Effector memory CD8-positive, alpha-beta T cell (primary cell): ENCODE measurements around the gene PCDHB8.
"Not testable (repeated sequence)": the region's sequence is repeated elsewhere in the genome, so short reads cannot be mapped to it uniquely, and the experiment has no call there.

ENCODE experiments used
- ATAC-seq: fragments of 150-1000 bp; cut with Tn5 transposase; replicated peaks from 2 replicates; pipeline ENCODE4 v1.10.0; 2021; ENCODE audit warnings: mild to moderate bottlenecking, moderate library complexity
- DNase-seq, 3 experiments: peaks; one replicate each; pipeline ENCODE4 v3.0.0; 2021
- H3K27ac Mint-ChIP-seq, 2 donors: one replicate each; pipeline ENCODE4 v1.8.0; 2022; ENCODE audit warnings: mild to moderate bottlenecking in 2 of 2, mixed read lengths in 2 of 2, moderate library complexity in 2 of 2
- H3K27me3 Mint-ChIP-seq, 2 donors: one replicate each; pipeline ENCODE4 v1.8.0; 2022; ENCODE audit warnings: mixed read lengths in 2 of 2
- H3K36me3 Mint-ChIP-seq: one replicate; pipeline ENCODE4 v1.8.0; 2022; ENCODE audit warnings: mild to moderate bottlenecking, moderate library complexity, mixed read lengths; ENCODE audit not compliant: insufficient read depth
- H3K4me1 Mint-ChIP-seq, 2 donors: one replicate each; pipeline ENCODE4 v1.8.0; 2022; ENCODE audit warnings: low read depth in 2 of 2, mixed read lengths in 2 of 2
- H3K4me3 Mint-ChIP-seq, 2 donors: one replicate each; pipeline ENCODE4 v1.8.0; 2022; ENCODE audit warnings: mild to moderate bottlenecking in 2 of 2, mixed read lengths in 2 of 2, moderate library complexity in 2 of 2
- H3K9me3 Mint-ChIP-seq, 2 donors: one replicate each; pipeline ENCODE4 v1.8.0; 2022; ENCODE audit warnings: mixed read lengths in 2 of 2

PCDHB8 gene

DNA sequence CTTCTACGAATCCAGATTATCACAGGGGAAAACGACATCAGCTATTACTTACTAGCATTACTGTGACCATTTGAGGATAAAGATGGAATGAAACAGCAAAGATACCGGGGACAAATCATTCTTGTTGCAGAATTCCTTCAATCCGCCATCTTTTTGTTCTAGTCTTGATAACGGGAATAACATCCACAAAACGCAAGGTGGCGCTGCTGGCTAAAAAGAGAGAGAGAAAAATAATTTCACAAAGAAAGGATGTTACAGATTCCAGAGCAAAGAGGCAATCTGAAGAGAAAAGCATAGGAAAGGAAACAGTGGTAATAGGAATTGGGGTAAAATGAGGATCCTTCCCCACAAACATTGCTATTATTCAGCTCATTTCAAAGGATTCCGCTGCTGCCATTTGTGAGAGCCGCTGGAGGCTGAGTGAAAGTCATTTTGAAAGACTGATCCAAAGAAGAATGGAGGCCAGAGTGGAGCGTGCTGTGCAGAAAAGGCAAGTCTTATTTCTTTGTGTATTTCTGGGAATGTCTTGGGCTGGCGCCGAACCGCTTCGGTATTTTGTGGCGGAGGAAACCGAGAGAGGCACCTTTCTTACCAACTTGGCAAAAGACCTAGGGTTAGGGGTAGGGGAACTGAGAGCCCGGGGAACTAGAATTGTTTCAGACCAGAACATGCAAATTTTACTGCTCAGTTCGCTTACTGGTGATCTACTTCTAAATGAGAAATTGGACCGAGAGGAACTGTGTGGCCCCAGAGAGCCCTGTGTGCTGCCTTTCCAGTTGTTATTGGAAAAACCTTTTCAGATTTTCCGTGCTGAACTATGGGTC lies 5.0 kb upstream of the PCDHB8 start, which contains the start of gene PCDHB7:
PCDHB7 (plus strand) TSS at position 264 of the 824 bp plus-strand sequence; CDS start at position 456, 192 bp downstream.
- Mint-ChIP-seq H3K27ac (no peak within 1 kb of the TSS), H3K4me3 (no peak within 1 kb of the TSS), H3K9me3 (peaks cover 1 to 14% of the 10 kb centered on the region in 2 donors), H3K36me3 (peaks cover 8% of the 10 kb centered on the region), H3K4me1 (peaks cover 4 to 7% of the 10 kb centered on the region in 2 donors), H3K27me3 (peaks cover 25 to 42% of the 10 kb centered on the region in 2 donors)
- DNase-seq (no peak), ATAC-seq (no peak)

DNA sequence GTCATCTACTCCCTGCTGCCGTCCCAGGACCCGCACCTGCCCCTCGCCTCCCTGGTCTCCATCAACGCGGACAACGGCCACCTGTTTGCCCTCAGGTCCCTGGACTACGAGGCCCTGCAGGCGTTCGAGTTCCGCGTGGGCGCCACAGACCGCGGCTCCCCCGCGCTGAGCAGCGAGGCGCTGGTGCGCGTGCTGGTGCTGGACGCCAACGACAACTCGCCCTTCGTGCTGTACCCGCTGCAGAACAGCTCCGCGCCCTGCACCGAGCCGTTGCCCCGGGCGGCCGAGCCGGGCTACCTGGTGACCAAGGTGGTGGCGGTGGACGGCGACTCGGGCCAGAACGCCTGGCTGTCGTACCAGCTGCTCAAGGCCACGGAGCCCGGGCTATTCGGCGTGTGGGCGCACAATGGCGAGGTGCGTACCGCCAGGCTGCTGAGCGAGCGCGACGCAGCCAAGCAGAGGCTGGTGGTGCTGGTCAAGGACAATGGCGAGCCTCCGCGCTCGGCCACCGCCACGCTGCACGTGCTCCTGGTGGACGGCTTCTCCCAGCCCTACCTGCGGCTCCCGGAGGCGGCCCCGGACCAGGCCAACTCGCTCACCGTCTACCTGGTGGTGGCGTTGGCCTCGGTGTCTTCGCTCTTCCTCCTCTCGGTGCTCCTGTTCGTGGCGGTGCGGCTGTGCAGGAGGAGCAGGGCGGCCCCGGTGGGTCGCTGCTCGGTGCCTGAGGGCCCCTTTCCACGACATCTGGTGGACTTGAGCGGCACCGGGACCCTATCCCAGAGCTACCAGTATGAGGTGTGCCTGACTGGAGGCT lies 3.1 kb upstream of the PCDHB8 start:
- not testable (repeated sequence) for DNase-seq, H3K4me1 Mint-ChIP-seq, H3K4me3 Mint-ChIP-seq, ATAC-seq, H3K27ac Mint-ChIP-seq, H3K9me3 Mint-ChIP-seq, H3K36me3 Mint-ChIP-seq
- peaks cover 10 to 23% of the 10 kb centered on the region in 2 donors for H3K27me3 Mint-ChIP-seq

DNA sequence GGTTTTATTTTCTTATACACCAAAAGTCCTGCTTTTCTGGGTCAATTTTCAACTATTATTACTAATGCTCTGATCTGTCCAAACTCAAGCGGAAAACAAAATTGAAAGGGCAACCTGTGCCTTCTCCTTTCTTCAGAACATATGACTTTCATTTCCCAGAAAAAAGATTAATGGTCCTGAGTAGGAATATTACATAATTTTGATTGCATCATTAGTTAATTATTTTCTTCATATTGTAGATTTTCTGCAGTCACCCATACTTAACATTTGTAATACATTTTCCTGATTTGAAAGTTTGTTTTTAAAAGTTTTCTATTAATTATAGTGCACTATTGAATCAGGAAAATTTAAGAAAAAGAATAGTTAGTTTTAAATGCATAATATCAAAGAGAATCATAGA lies 1.7 kb upstream of the PCDHB8 start:
- Mint-ChIP-seq H3K36me3 (peaks cover 8% of the 10 kb centered on the region), H3K4me3 (no peak overlapping the region), H3K4me1 (peaks cover 4 to 7% of the 10 kb centered on the region in 2 donors), H3K27me3 (peaks cover 10 to 13% of the 10 kb centered on the region in 2 donors), H3K27ac (no peak overlapping the region), H3K9me3 (peaks cover 0 to 7% of the 10 kb centered on the region in 2 donors)
- ATAC-seq: no peak
- no peak for DNase-seq

DNA sequence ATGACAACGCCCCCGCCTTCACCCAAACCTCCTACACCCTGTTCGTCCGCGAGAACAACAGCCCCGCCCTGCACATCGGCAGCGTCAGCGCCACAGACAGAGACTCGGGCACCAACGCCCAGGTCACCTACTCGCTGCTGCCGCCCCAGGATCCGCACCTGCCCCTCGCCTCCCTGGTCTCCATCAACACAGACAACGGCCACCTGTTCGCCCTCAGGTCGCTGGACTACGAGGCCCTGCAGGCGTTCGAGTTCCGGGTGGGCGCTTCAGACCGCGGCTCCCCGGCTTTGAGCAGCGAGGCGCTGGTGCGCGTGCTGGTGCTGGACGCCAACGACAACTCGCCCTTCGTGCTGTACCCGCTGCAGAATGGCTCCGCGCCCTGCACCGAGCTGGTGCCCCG lies 1.8 kb downstream of the PCDHB8 start:
- H3K27me3 Mint-ChIP-seq: peaks cover 22 to 29% of the 10 kb centered on the region in 2 donors
- not testable (repeated sequence) for ATAC-seq, H3K4me3 Mint-ChIP-seq, H3K9me3 Mint-ChIP-seq, H3K27ac Mint-ChIP-seq, DNase-seq, H3K36me3 Mint-ChIP-seq, H3K4me1 Mint-ChIP-seq

DNA sequence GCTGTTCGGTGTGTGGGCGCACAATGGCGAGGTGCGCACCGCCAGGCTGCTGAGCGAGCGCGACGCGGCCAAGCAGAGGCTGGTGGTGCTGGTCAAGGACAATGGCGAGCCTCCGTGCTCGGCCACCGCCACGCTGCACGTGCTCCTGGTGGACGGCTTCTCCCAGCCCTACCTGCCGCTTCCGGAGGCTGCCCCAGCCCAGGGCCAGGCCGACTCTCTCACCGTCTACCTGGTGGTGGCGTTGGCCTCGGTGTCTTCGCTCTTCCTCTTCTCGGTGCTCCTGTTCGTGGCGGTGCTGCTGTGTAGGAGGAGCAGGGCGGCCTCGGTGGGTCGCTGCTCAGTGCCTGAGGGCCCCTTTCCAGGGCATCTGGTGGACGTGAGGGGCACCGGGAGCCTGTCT lies 2.3 kb downstream of the PCDHB8 start:
- not testable (repeated sequence) for DNase-seq, H3K9me3 Mint-ChIP-seq, H3K36me3 Mint-ChIP-seq, H3K4me1 Mint-ChIP-seq, H3K27ac Mint-ChIP-seq, ATAC-seq, H3K4me3 Mint-ChIP-seq
- peaks cover 27 to 34% of the 10 kb centered on the region in 2 donors for H3K27me3 Mint-ChIP-seq

DNA sequence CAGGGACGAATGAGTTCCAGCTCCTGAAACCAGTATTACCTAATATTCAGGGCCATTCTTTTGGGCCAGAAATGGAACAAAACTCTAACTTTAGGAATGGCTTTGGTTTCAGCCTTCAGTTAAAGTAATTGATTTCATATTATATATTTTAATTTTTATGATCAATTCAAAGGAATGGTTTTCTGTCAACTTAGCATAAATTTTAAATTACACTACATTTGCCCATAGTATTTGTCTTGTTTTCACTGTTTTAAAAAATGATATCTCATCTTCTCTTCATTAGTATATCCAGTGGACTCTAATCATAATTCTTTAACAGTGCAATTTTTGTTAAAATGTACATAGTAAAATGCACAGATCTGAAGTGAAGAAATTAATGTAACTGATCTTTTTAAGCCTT lies 2.7 kb downstream of the PCDHB8 start:
- DNase-seq: no peak
- Mint-ChIP-seq H3K36me3 (no peaks in the 10 kb centered on the region), H3K4me1 (no peaks in the 10 kb centered on the region), H3K4me3 (no peak overlapping the region), H3K27me3 (peaks cover 32 to 38% of the 10 kb centered on the region in 2 donors), H3K9me3 (peaks cover 0 to 1% of the 10 kb centered on the region in 2 donors), H3K27ac (no peak overlapping the region)
- no peak for ATAC-seq

DNA sequence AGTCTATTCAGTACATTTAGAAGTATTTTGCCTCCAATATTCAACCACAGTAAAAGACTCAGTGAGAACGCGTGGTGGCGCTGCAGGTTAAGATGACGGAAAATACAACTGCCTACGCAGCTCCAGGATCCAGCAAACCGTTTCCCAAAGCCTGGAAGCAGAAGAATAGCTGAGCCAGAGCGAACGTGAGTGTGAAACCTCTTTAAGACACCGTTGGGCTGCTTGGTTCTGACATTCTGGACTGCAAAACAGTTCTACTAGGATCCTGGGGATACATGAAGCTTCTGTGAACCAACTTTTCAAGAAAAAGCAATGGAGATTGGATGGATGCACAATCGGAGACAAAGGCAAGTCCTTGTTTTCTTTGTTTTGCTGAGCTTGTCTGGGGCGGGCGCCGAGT lies 4.7 kb downstream of the PCDHB8 start, which contains the start of gene PCDHB16:
PCDHB16 (plus strand) TSS at position 140 of the 400 bp plus-strand sequence; CDS start at position 313, 173 bp downstream.
- H3K27me3 Mint-ChIP-seq: peaks cover 32 to 53% of the 10 kb centered on the region in 2 donors
- no peak within 1 kb of the TSS for H3K27ac Mint-ChIP-seq
- DNase-seq (no peak), ATAC-seq (no peak)
- peaks cover 0 to 1% of the 10 kb centered on the region in 2 donors for H3K9me3 Mint-ChIP-seq
- H3K4me1 Mint-ChIP-seq: peaks cover 5% of the 10 kb centered on the region in 2 donors
- H3K36me3 Mint-ChIP-seq: no peaks in the 10 kb centered on the region
- H3K4me3 Mint-ChIP-seq: no peak within 1 kb of the TSS

DNA sequence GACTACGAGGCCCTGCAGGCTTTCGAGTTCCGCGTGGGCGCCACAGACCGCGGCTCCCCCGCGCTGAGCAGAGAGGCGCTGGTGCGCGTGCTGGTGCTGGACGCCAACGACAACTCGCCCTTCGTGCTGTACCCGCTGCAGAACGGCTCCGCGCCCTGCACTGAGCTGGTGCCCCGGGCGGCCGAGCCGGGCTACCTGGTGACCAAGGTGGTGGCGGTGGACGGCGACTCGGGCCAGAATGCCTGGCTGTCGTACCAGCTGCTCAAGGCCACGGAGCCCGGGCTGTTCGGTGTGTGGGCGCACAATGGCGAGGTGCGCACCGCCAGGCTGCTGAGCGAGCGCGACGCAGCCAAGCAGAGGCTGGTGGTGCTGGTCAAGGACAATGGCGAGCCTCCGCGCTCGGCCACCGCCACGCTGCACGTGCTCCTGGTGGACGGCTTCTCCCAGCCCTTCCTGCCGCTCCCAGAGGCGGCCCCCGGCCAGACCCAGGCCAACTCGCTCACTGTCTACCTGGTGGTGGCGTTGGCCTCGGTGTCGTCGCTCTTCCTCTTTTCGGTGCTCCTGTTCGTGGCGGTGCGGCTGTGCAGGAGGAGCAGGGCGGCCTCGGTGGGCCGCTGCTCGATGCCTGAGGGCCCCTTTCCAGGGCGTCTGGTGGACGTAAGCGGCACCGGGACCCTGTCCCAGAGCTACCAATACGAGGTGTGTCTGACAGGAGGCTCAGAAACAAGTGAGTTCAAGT lies 6.7 kb downstream of the PCDHB8 start:
- not testable (repeated sequence) for H3K36me3 Mint-ChIP-seq, H3K4me3 Mint-ChIP-seq, H3K27ac Mint-ChIP-seq, ATAC-seq, H3K9me3 Mint-ChIP-seq, H3K4me1 Mint-ChIP-seq, DNase-seq
- peaks cover 45 to 67% of the 10 kb centered on the region in 2 donors for H3K27me3 Mint-ChIP-seq

DNA sequence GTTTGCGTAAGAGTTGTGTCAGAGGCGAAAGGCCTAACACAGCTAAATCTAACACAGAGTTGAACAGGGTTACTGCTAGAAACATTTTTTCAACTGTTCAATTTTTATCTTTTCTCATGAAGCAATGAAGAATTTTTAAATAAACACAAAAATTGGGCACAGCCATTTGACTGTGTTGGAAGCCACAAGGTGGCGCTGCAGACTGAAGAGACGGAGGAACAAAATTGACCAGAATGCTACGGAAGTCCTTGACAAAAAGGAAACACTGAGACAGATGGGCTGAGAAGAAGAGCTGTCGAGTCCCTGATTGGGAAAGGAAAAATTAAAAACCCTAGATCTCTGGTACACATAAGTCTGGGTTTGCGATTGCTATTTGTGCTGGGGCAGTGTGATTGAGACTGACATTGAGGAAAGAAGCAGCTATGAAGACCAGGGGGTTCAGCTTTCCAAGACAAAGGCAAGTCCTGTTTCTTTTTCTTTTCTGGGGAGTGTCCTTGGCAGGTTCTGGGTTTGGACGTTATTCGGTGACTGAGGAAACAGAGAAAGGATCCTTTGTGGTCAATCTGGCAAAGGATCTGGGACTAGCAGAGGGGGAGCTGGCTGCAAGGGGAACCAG lies 9.4 kb downstream of the PCDHB8 start, which contains the start of gene PCDHB9:
PCDHB9 (plus strand) TSS at position 265 of the 616 bp plus-strand sequence; CDS start at position 423, 158 bp downstream.
- peaks cover 54 to 80% of the 10 kb centered on the region in 2 donors for H3K27me3 Mint-ChIP-seq
- H3K9me3 Mint-ChIP-seq: peaks cover 0 to 1% of the 10 kb centered on the region in 2 donors
- H3K4me1 Mint-ChIP-seq: peaks cover 8% of the 10 kb centered on the region in 2 donors
- H3K4me3 Mint-ChIP-seq: peak within 1 kb of the TSS; percentile 46 to 60
- DNase-seq (peak in 2 of 3 experiments; percentile 12 to 14), ATAC-seq (peak; percentile 42)
- H3K27ac Mint-ChIP-seq: no peak within 1 kb of the TSS
- no peaks in the 10 kb centered on the region for H3K36me3 Mint-ChIP-seq

DNA sequence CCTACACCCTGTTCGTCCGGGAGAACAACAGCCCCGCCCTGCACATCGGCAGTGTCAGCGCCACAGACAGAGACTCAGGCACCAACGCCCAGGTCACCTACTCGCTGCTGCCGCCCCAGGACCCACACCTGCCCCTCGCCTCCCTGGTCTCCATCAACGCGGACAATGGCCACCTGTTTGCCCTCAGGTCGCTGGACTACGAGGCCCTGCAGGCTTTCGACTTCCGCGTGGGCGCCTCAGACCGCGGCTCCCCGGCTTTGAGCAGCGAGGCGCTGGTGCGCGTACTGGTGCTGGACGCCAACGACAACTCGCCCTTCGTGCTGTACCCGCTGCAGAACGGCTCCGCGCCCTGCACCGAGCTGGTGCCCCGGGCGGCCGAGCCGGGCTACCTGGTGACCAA lies 11.1 kb downstream of the PCDHB8 start:
- not testable (repeated sequence) for H3K36me3 Mint-ChIP-seq, H3K27ac Mint-ChIP-seq, H3K9me3 Mint-ChIP-seq, DNase-seq, ATAC-seq, H3K4me3 Mint-ChIP-seq
- Mint-ChIP-seq H3K4me1 (peaks cover 10 to 11% of the 10 kb centered on the region in 2 donors), H3K27me3 (peaks cover 48 to 77% of the 10 kb centered on the region in 2 donors)

DNA sequence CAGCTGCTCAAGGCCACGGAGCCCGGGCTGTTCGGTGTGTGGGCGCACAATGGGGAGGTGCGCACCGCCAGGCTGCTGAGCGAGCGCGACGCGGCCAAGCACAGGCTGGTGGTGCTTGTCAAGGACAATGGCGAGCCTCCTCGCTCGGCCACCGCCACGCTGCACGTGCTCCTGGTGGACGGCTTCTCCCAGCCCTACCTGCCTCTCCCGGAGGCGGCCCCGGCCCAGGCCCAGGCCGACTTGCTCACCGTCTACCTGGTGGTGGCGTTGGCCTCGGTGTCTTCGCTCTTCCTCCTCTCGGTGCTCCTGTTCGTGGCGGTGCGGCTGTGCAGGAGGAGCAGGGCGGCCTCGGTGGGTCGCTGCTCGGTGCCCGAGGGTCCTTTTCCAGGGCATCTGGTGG lies 11.5 kb downstream of the PCDHB8 start:
- ATAC-seq, H3K9me3 Mint-ChIP-seq, DNase-seq, H3K27ac Mint-ChIP-seq, H3K36me3 Mint-ChIP-seq, H3K4me3 Mint-ChIP-seq: not testable (repeated sequence)
- peaks cover 48 to 76% of the 10 kb centered on the region in 2 donors for H3K27me3 Mint-ChIP-seq
- peaks cover 10 to 11% of the 10 kb centered on the region in 2 donors for H3K4me1 Mint-ChIP-seq

DNA sequence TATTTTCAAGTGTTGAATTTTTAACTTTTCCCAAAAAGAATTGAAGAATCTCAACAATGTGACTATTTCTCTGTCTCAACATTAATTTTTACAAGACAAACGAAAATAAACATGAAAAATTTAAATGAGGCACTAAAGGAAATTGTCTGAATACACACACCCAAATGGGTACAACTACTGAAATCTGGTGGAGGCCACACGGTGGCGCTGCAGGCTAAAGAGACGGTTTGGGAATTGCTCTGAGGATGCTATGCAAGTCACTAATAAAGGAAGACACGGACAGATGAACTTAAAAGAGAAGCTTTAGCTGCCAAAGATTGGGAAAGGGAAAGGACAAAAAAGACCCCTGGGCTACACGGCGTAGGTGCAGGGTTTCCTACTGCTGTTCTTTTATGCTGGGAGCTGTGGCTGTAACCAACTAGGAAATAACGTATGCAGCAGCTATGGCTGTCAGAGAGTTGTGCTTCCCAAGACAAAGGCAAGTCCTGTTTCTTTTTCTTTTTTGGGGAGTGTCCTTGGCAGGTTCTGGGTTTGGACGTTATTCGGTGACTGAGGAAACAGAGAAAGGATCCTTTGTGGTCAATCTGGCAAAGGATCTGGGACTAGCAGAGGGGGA lies 14.6 kb downstream of the PCDHB8 start, which contains the start of gene PCDHB10:
PCDHB10 (plus strand) TSS at position 244 of the 616 bp plus-strand sequence; CDS start at position 444, 200 bp downstream.
- DNase-seq (no peak), ATAC-seq (no peak)
- Mint-ChIP-seq H3K27ac (no peak within 1 kb of the TSS), H3K36me3 (peaks cover 2% of the 10 kb centered on the region), H3K4me3 (no peak within 1 kb of the TSS), H3K9me3 (no peaks in the 10 kb centered on the region), H3K4me1 (peaks cover 5 to 6% of the 10 kb centered on the region in 2 donors), H3K27me3 (peaks cover 46 to 61% of the 10 kb centered on the region in 2 donors)
